ENCODE results near the gene TAC3. TPM values are rescaled to one million over a fixed set of nuclear protein-coding genes. Genes with fewer than 3 reads are reported as not detected.

The TAC3 gene
- total and polyA plus RNA-seq, 2 donors (not counting 3 experiments of a cell fraction or from before 2014, with no cell fraction given) = not detected

DNA sequence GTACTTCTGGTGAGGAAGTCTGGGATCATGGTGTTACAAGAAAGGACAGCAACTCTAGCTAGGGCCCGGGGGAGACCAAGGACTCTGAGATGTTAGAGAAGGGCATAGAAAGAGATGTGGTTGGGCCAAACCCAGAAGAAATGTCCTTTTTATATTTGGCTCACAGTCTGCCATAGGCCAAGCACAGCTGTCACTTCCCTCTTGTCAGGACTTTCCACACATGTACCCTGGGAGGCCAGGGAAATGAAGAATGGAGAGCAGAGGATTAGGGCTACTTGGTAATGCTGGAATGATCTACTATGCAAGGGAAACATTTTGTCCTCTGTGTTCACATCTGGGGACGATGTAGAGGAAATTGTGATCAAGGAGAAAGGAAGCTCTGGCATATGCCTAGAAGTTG, 24.4 kb upstream of the TAC3 start:
- dilution Hi-C loops (cut with MboI; ENCODE audit: extremely low pct_ligation_motif_present, low sequenced_read_pairs) (no loop called here), intact Hi-C loops (cut with micrococcal nuclease) (no loop called here)
- ChIA-PET CTCF (interaction anchor here (0.7 to 1.3 kb wide), 4 partner anchors 10 to 53 kb away, joined by 3 to 6 read pairs (median 6); no protein-coding TSS in a partner anchor), POLR2A (no interaction called here)
- H3K4me3 ChIP-seq (replicated peaks in 1 of 3; ENCODE audit: insufficient read depth in 1 of 3, low read depth in 1 of 3, low read length in 3 of 3) = no peak overlapping the region
- no peaks in the 10 kb centered on the region for H3K9me1 ChIP-seq (replicated peaks; ENCODE audit: control insufficient read depth, extremely low read depth, insufficient read depth, low read length)
- no peaks in the 10 kb centered on the region for H3K79me2 ChIP-seq (ENCODE audit: control insufficient read depth, insufficient read depth, low read length)
- DNase-seq (ENCODE audit: low read depth, low spot score) = no peak
- no peak overlapping the region for H3K27ac ChIP-seq (ENCODE audit: insufficient read depth, low read depth, low read length)
- H3K9ac ChIP-seq (replicated peaks; ENCODE audit: extremely low read depth, insufficient read depth, low read length) = no peak overlapping the region
- BruUV-seq (replicated peaks) = no TSS peak
- H2AFZ ChIP-seq (ENCODE audit: low read depth, low read length) = no peak overlapping the region
- TF ChIP-seq MYC (IDR thresholded peaks at IDR 0.05; ENCODE audit: low read depth, low read length) = no peak
- TF ChIP-seq, protein P1, sequence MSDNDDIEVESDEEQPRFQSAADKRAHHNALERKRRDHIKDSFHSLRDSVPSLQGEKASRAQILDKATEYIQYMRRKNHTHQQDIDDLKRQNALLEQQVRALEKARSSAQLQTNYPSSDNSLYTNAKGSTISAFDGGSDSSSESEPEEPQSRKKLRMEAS (IDR thresholded peaks at IDR 0.05; ENCODE audit: insufficient read depth, insufficient read length) = no peak
- no peak for TF ChIP-seq FOS (IDR thresholded peaks at IDR 0.05; ENCODE audit: borderline replicate concordance, insufficient read depth, low read length)
- TF ChIP-seq, protein P2, sequence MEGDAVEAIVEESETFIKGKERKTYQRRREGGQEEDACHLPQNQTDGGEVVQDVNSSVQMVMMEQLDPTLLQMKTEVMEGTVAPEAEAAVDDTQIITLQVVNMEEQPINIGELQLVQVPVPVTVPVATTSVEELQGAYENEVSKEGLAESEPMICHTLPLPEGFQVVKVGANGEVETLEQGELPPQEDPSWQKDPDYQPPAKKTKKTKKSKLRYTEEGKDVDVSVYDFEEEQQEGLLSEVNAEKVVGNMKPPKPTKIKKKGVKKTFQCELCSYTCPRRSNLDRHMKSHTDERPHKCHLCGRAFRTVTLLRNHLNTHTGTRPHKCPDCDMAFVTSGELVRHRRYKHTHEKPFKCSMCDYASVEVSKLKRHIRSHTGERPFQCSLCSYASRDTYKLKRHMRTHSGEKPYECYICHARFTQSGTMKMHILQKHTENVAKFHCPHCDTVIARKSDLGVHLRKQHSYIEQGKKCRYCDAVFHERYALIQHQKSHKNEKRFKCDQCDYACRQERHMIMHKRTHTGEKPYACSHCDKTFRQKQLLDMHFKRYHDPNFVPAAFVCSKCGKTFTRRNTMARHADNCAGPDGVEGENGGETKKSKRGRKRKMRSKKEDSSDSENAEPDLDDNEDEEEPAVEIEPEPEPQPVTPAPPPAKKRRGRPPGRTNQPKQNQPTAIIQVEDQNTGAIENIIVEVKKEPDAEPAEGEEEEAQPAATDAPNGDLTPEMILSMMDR (IDR thresholded peaks at IDR 0.05; ENCODE audit: extremely low read depth in 1 of 2, insufficient read depth in 1 of 2, low read depth in 1 of 2, low read length in 2 of 2) = no peak
- TF ChIP-seq EZH2 (IDR thresholded peaks at IDR 0.05; ENCODE audit: borderline replicate concordance, low read depth, low read length, severe bottlenecking) = no peak
- no peak for TF ChIP-seq POLR2AphosphoS5 (IDR thresholded peaks at IDR 0.05; ENCODE audit: insufficient read depth, low read depth, low read length)
- TF ChIP-seq GATA2 (IDR thresholded peaks at IDR 0.05; ENCODE audit: insufficient read depth, insufficient read length, low read depth, low read length) = no peak
- TF ChIP-seq POLR2A (IDR thresholded peaks at IDR 0.05; ENCODE audit: low read depth, low read length) = no peak
- H4K20me1 ChIP-seq (replicated peaks; ENCODE audit: control insufficient read depth, extremely low read depth, insufficient read depth, low read length) = no peaks in the 10 kb centered on the region
- no peaks in the 10 kb centered on the region for H3K9me3 ChIP-seq (replicated peaks; ENCODE audit: control insufficient read depth, insufficient read depth, low read length)
- H3K36me3 ChIP-seq (ENCODE audit: control insufficient read depth in 2 of 2, extremely low read depth in 1 of 2, insufficient read depth in 2 of 2, low read length in 2 of 2) = no peaks in the 10 kb centered on the region
- FAIRE-seq = no peak
- no peak overlapping the region for H3K4me2 ChIP-seq (ENCODE audit: insufficient read depth, low read length)
- H3K27me3 ChIP-seq (ENCODE audit: control insufficient read depth in 2 of 2, insufficient read depth in 2 of 2, low read length in 2 of 2) = peaks cover 20 to 30% of the 10 kb centered on the region in 2 experiments
- H3K4me1 ChIP-seq (ENCODE audit: control insufficient read depth, extremely low read depth, insufficient read depth, low read length) = no peaks in the 10 kb centered on the region

Measured in endothelial cell of umbilical vein (primary cell).